ENCODE results near the gene UQCRC1.

Gene UQCRC1

GRCh38 chr3:48569400-48569799 is 40.0 kb downstream of the UQCRC1 start:
- DNase-seq = no peak

DNA sequence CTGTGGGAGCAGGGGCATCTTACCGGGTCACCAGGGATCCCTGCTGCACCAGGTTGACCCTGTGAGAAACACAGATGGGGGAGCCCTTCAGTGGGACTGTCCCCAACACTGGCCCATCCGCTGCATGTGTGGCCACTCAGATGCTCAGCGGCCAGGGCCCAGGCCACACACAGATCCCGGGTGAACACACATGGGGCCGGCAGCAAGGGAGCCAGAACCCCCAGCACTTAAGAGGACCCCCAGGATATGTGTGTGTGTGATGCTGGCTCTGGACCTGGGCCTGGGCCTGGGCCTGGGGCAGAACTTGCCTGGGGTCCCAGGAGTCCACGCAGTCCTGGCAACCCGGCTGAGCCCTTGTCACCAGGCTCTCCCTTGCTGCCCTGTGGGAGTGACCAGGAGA is 41.0 kb downstream of the UQCRC1 start:
- no peak for DNase-seq

DNA sequence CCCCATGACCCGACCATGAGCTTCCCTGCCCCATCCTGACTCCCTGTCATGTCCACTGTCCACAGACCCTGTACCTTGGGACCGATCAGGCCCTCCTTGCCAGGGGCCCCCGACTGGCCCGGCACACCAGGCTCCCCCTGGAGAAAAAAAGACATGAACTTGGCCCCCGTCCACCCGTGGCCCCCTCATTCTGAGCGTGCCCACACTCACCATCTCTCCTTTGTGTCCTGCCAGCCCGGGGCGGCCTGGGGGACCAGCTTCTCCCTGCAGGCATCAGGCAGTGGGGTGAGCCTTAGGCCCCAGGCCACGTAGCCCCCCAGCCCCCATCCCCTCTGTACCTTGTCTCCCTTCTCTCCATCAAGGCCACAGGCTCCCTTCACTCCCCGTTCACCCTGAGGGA is 41.9 kb downstream of the UQCRC1 start:
- DNase-seq = no peak

- DNase-seq = no peak
Observed at GRCh38 chr3:48567090-48567489, 42.4 kb downstream of the UQCRC1 start.

- no peak for DNase-seq
Observed at GRCh38 chr3:48566401-48566760, 43.1 kb downstream of the UQCRC1 start.

DNA sequence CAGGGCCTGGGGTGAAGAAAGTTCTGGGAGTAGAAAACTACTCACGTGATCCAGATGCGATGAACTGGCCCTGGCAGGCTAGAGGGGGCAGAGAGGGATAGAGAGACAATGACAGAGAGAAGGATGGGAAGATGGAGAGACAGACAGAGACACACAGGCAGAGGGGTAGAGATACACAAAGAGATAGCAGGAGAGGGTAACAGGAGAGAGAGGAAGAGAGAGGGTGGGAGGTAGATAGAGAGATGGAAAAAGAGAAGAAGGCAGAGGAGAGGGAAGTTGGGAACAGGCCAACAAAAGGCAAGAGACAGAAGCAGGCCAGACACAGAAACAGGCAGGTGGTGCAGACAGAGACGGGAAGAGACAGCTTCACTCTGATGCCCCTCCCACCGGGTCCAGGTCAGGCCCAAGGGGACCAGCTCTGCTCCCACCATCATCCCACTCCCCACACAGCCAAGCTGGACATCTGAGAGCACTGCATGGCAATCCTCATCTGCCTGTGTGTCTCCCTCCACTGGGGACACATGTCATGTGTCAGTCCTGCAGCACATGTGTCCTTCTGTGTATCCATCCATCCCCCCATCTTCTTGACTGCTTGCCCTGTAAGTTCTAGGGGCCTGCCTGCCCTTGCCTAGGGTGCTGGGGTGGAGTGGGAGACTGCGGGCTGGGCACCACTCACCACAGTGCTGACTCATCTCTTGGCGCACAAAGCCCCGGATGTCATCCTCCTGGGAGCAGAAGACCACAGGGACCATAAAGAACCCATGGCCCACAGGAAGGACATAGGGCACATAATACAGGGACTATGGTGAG is 43.6 kb downstream of the UQCRC1 start:
- DNase-seq = no peak

DNA sequence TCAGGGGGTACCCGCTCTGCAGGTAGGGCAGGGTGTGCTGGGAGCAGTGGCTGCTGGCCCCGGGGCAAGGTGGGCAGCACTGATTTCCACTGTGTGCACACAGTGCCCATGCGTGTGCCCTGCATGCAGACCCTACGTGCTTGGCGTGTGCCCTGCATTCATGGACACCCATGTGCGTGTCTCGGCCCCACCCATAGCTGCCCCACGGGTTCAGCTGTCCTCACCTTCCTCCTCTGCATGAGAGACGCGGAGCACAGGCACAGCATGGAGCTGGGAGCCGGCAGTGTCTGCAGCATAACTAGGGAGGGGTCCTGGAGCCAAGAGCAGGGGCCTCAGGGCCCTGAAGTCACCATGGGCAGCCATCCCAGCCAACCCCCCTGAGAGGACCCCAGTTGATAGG is 44.3 kb downstream of the UQCRC1 start:
- DNase-seq = no peak

GRCh38 chr3:48564667-48565066 is 44.8 kb downstream of the UQCRC1 start:
- DNase-seq = no peak

GRCh38 chr3:48564022-48564421 is 45.4 kb downstream of the UQCRC1 start:
- DNase-seq = no peak

DNA sequence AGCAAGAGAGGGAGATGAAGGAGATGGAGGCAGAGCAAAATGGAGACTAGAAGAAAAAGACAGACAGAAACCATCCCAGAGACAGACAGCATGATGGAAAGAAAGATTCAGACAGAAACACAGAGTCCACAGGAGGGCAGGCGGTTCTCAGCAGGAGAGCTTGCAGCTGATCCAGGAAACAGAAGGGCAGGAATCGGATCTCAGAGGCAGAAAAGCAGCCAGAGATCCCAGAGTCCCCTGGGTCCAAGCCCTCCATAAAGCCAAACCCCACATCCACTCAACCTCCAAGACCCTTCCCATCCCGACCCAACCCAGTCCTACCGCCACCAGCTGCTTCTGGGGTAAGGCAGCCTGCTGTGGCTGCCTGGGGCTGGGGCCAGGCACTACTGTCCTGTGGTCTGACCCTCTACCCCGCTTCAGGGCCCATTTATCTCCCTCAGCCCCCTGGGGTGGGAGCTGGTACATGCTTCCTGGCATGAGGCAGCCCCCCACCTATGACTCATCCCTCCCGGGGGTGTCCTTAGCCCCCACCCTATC is 46.0 kb downstream of the UQCRC1 start, which contains the start of gene UCN2:
Gene UCN2, minus strand, starts transcription at position 400 of the 537 bp plus-strand sequence. CDS start 657 bp downstream, outside the sequence.
- no peak for DNase-seq

DNA sequence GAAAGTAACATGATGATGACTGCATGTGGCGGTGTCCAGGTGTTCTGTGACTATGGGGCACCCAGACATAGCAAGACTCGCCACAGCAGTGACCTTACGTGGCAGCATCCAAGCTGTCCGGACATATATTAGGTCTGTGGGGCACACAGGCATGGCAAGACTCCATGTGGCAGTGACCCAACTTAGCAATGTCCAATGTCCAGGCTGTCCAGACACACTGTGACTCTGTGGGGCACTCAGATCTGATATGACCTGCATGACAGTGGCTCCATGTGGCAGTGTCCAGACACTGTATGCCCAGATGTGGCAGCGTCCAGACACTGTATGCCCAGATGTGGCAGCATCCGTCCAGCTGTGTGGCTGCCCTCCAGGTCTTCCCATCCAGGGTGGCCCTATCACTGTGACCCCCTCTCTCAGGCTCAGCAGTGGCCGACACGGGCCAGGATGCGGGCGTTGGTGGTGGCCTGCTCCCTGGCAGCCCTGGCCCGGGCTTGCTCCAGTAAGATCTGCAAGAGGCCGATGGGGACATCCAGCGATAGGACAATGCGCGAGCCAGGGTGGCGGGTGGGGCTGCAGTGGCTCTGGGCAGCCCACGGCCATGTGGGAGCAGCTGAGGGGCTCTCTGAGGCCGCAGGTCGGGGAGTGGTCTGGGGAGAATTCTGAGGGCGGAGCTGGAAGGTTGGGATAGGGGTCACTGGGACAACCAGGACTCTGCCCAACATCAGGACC is 46.9 kb downstream of the UQCRC1 start:
- DNase-seq = no peak

- DNase-seq = no peak
Observed at GRCh38 chr3:48561045-48561736, 48.3 kb downstream of the UQCRC1 start.

DNA sequence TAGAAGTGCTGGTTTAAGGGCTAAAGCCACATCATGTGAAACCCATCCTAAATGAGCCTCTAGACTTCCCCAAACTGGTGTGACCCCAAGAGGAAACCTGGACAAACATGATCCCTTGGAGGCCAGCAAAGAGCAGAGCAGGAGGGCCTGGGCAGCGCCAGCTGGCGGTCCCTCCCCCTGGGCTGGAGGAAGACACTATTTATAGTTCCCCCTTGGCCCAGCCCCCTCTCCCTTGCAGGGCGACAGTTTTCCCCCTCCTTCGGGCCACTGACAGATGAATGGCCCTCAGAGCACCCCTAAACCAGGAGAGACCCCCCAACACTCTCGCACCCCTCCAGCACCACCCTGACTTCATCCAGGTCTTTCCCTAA is 48.8 kb downstream of the UQCRC1 start:
- DNase-seq = no peak

- DNase-seq = no peak
Observed at GRCh38 chr3:48558493-48559134, 50.8 kb downstream of the UQCRC1 start.

GRCh38 chr3:48556796-48557626 is 52.4 kb downstream of the UQCRC1 start, which contains the start of gene PFKFB4:
Gene PFKFB4, minus strand, starts transcription at chr3:48556803. Its CDS starts 26 bp downstream, at chr3:48556777.
- peak; percentile 99 for DNase-seq

GRCh38 chr3:48555949-48556795 is 53.3 kb downstream of the UQCRC1 start:
- no peak for DNase-seq

GRCh38 chr3:48555231-48555948 is 54.1 kb downstream of the UQCRC1 start:
- no peak for DNase-seq

- DNase-seq = no peak
Observed at GRCh38 chr3:48553886-48554845, 55.3 kb downstream of the UQCRC1 start.

GRCh38 chr3:48553361-48553760 is 56.1 kb downstream of the UQCRC1 start:
- DNase-seq = no peak
